Stimulated activated CD8-positive, alpha-beta memory T cell treated with anti-CD3 and anti-CD28 coated beads, Interleukin-12 subunit alpha, Interleukin-12 subunit beta, amount 100 ng/mL, for 24 hours (primary cell): ENCODE results near the gene FAM193B.
A peak's percentile ranks its signal among the peaks of the same experiment; 100 is the strongest.
"Not testable (repeated sequence)": the region's sequence is repeated elsewhere in the genome, so short reads cannot be mapped to it uniquely, and the experiment has no call there.

Experiments
- DNase-seq: peaks from one replicate; pipeline ENCODE4 v3.0.0-alpha.2; 2020; ENCODE audit errors: extremely low read depth

The FAM193B gene

DNA sequence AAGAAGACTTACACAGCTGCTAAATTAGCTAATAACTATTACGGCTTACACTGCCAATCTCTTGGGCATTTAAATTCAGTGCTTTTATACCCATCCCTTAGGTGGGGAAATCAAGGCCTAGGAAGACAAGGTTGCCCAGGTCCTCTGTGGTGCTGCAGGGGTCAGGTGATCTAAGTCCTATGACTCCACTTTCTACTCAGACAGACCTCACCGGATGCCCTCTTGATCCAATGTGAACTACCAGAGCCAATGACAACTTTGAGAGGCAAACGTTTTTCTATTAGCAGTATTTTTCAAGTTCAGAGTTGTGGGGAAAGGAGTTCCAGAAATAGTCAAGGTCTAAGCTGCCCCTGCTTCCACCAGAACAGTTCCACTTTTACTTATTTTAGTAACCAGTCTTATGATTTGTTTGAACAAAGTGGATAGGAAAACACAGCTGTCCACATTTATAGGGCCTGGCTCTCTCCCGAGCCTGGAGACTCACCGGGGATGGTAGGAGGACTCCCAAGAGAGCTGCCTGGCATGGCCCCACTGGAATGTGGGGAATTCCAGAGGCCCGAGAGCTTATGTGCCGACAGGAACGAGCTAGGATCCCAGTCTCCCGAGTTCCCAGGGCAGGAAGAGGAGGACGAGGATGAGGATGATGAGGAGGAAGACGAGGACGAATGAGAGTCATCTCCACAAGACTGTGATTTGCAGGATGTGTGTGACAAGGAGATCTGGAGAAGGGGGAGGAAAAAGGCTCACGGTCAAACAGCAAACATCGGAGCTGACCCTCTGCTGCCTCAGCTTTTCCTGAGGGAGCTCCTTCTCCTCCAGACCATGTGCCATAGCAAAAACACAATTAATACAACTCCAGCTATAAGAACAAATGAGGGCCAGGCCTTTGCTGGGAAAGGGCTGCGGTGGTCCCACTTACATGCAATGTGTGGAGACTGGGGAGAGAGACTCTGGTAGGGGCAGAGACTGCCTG is 16.7 kb downstream of the FAM193B start:
- no peak for DNase-seq

DNA sequence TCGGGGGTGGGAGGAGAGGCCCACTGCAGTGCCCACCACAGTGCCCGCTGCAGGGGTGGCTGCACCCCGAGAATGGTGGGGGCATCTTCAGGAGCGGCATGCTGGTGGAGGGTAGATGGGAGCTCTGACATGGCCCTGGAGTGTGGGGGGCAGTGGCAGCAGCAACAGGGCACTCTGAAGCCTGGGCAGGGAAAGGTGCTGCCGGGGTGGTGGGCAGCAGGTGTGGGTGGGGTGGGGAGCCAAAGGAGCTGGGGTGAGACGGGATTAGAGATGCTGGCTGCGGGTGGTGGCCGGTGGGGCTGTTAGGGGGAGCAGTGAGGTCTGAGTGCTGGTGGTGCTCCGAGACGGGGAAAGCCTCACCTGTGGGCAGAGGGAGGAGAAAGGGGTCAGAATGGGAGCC is 18.0 kb downstream of the FAM193B start:
- DNase-seq: no peak

DNA sequence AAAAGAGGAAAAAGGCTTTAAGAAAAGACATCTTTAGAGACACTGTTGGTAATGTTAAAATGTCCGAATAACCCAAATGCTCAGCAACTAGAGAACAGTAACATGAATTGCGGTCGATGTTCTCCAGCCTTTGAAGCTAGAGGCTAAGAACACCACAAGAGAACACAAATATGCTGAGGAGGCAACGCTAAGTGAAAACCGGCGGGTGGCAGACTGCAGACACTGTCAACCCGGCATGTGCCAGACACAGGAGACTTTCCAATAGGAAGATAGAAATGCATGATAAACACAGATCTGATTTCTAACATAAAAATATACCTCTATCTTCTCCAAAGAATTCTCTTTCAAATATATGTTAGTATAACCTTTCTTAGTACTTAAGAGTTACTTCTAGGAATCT is 19.2 kb downstream of the FAM193B start:
- DNase-seq: no peak

DNA sequence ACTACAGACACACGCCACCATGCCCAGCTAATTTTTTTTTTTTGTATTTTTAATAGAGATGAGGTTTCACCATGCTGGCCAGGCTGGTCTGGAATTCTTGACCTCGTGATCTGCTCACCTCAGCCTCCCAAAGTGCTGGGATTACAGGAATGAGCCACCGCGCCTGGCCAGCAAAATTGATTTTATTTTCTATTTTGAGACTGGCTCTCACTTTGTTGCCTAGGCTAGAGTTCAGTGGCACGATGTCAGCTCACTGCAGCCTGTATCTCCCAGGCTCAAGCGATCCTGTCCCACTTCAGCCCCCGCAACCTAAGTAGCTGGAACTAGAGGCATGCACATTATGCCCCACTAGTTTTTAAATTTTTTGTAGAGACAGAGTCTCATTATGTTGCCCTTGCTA is 19.9 kb downstream of the FAM193B start:
- not testable (repeated sequence) for DNase-seq

DNA sequence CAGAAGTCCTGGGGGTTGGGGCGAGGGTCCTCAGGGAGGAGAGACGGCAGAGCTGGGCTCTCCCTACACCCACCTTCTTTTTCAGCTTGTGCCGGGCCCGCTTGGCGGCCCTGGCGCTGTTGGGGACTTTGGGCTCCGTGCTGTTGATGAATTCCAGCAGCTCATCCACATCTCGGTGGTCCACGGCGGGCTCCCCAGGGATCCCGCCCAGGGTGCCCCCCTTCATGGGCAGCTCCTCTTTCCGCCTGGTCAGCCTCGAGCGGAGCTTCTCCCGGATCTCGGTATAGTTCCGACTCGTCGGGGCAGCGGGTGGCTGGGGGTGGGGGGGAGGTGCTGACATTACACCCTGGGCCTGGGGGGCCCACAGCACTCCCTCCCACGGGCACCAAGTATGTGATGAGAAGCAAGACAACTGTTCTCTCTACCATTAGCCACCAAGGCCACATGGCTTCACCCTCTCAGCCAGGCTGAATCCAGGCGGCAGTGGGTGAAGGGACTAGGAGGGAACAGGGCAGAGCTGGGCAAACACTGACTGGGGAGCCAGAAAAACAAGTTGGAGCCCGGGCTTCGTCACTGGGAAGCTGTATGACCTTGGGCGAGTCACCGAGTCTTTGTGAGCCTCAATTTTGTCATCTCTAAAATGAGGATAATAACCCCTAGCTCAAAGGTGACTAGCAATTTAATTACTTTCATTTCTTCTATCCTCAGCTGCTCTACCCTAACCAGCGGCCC is 23.0 kb downstream of the FAM193B start:
- DNase-seq: no peak

DNA sequence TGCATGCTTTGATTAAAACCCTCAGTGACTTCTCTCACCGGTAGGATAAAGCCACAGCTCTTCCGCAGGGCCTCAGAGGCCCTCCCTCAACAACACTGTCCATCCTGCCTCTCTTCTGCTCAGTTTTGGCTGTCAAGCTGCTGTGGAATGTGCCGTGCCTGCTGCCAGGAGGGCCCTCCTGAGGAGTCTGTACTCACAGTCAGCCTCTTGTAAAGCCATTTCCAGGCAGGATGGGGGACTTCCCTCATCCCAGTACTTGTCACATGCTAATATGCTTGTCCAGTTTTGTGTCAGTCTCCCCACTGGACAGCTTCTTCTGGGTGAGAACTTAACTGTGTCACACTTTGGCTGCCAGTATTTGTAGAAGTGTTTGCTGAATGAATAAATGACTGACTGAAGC is 23.7 kb downstream of the FAM193B start:
- DNase-seq: no peak

DNA sequence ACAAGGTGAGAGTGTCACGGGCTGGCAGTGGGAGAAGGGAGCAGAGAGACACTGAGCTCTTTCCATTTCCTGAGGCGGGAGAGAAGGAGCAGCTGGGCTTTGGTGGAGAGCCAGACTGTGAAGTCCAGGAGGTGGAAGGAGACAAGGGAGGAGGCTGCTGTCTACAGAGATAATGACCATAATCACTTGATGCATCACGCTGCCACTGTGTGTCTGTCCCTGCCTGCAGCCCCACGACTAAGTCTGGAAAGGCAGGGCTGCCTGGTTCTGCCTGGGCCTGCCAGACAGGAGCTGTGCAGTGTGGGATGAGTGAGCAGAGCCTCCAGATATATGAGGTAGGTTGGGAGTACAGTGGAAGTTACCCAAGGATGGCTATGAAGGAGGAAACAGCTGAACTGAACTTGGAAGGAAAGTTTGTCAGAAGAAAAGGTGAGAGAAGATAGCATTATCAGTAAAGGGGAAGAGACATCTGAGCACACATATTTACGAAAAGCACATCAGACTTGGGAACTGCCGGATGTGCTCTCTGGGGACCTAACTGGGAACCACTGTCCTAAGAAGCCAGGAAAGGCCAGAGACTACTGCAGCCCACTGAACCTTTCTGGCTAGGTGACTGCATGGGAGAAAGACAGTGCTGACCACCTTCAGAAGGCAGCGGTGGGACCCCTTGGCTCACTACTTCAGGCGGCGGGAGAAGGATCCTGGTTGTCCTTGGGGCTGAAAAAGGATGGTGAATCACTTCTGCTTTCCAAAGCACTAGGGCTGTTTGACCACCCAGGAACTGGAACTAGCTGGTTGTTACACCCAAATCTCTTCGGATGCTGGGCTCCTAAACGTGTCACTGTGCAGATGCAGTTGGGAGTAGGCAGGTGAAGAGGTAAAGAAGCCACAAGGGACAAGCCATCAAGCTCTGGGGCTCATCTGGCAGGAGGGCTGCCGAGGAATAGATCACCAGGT is 24.8 kb downstream of the FAM193B start:
- DNase-seq: no peak

DNA sequence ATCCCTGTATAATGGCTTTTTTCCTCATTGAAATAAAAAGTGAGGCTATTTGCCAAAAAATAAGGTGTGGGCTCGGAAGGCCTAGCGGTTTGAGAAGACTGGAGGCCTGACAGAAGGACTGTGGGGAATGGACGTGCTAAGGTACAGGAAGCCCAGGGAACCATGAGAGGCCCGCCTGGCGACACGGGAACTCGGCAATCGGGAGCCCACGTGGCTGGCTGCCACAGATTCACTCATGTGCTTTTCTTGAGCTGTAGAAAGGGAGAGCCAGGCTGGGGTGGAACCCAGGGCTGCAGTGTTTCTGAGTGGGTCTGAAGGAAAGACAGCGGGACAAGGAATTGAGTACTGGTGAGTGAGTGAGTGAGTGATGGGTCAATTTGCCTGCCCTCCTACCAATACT is 25.7 kb downstream of the FAM193B start:
- DNase-seq: no peak

DNA sequence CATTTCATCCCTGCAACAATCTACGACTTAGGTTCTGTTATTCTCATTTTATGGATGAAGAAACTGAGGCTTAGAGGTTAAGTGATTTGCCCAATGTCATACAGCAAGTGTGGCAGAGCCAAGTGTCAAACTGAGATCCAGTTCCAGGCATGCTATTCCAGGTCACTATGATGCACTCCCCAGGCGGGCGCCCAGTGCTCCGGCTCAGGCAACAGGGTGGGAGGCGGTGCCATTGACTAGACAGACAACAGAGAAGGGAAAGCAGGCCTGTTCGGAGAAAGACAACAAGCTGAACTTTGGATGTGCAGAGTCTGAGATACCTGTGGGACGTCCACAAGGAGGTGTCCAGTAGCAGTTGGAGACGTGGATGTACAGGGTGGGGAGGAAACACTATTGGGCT is 26.8 kb downstream of the FAM193B start:
- DNase-seq: no peak

DNA sequence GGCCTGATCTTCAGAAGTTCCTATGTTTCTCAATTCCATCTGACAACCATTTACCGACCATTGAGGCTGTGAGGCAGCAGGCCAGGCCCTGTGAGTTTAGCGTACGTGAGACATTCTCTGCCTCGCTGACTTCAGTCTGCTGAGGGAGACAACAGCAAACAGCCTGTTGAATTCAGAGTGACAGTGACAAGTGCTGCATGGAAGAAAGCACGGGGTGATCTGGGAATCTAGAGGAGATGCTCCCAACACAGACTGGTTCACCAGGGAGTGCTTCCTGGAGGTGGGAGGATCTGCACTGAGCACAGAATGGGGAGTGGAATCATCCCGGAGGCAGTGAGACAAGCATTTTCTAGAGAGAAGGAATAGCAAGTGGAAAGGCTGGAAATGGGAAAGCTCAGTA is 27.6 kb downstream of the FAM193B start:
- DNase-seq: no peak

DNA sequence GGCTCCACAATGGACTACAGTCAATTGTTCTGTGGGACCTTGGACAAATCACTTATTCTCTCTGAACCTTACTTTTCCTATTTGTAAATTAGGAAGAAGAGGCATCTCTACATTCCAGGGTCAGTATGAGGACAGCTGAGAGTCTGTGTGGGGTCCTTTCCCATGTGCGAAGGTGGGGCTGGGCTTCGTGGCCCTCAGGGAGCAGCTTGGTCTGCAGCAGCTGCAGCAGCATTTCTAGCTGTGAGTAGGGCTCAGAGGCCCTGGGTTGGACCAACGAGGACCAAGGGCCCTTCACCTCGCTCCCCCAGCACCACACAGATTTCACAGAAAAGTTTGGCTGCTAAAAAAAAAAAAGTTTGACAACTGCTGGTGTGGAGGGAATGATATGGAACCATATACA is 28.2 kb downstream of the FAM193B start:
- DNase-seq: no peak

DNA sequence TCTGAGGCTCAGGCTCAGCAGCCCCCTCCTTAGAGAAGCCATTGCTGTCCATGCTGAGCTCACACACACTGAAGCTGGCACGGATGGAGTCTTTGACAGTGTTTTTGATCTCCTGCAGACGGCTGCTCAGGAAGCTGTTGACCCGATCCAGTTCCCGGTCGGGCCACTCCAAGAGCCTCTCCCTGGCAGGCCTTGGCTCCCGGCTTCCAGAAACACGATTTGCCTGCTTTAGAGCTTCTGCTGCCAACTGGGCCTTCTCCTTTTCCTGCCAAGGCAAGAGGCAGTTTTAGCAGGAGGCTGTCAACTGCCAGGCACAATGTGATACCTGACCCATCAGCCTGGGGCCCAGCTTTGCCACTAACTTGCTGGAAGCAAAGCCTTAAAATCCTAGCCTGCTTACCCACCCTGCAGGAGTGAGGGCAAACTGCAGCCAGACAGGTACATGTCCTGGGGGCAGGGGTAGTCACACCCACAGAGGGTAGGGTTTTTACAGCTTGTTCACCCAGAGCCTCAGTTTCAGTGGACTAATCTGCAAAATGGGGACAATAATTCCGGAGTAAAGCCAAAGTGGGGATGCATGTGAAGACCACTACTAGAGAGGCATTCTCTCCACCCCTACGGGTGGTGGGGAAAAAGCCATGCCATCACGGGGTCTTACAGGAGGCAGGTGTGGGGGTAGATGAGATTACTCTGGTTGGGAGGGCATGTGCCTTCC is 29.3 kb downstream of the FAM193B start:
- no peak for DNase-seq

DNA sequence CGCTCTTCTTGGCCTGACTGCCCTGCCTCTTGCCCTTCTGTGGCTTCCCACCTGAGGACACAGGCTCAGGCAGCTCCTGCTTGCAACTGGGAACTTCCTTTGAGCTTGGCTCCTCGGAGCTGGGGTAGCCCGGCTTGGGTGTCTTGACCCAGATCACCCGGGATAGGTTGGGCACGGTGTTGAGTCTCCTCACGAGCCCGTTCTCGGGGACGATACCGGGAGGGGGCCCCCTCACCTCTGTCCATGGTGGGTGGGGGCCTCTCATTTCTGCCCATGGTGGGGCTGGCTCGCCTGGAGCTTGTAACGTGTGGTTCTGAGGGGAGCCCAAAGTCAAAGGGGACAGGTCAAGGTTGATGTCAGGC is 29.8 kb downstream of the FAM193B start:
- DNase-seq: no peak

DNA sequence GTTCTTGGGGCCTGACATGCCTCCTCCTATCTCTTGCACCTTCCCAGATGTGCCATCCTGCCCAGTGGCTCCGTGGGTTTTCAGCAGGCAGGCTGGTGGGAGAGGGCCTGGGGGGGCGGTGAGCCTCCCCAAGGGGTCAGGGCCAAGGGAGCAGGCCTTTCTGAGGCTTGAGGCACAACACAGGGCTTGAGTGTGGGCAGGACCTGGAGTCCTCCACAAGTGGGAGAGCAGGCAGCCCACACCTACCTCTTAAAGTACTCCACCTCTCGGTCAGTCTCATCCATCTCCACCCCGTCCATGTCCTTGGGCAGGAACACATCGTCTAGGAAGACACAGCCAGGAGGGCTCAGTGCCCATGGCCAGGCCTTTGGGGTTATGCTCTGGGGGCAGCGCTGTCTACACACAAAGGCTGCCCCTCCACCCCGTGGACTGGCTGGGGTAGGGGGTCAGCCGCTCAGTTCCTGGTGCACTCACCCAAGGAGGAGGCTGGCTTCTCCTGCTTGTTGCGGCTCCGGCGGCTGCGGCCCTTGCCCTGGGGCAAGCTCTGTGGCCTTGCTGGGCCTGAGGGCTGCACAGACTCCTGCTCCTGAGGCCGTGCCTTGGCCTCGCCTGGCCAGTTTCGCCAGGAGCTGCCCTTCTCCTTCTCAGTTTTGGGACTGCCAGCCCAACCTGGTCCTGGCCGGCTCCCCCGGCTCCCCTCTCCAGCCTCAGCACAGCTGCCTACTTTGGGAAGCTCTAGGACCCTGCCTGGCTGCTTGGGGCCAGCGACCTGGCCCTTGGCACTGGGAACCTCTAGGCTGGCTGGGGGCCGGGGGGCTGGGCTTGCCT is 30.4 kb downstream of the FAM193B start:
- no peak for DNase-seq

DNA sequence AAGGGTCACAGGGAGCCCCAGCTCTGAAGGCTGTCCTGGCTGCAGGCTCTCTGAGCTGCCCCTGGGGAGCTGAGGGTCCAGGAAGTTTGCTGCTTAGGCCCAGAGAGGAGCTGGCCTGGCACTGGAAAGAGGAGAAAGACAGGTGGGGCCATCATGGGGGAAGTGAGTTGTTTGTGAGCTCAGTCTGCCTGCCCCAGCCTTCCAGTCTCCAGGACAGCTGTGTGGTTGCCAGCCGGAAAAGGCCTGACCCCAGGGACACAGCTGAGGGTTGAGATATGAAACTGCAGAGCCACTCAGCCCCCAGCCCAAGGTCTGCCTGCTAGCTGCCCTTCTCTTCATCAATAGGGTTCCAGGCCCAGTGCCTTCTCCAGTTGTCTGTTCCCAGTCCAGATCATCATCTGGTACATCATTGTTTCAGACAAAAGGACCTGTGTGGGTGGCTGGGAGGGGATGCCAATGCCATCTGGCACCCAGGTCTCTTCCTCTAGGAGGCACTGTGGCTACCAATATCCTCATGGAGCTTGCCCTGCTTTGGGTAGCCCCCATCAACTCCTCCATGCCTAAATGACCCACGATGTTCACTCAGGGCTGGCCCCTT is 33.3 kb downstream of the FAM193B start:
- no peak for DNase-seq

DNA sequence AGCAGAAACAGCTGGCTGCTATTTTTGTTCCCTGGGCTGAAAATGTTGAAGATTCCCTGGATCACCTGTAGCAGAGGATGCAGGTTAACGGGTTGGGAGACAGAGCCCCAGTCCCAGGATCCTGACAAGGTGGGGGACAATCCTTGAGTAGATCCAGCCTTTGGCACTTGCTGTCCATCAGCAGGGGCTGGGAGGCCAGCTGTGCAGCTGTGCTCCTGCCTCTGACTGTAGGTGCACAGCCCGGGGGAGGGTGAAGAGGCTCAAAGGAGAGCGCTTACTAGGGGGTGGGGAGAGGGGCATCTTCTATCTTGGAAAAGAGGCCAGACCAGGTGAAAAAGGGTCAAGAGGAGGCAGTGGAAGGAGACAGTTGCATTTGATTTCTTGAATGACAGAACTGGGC is 34.1 kb downstream of the FAM193B start:
- no peak for DNase-seq

DNA sequence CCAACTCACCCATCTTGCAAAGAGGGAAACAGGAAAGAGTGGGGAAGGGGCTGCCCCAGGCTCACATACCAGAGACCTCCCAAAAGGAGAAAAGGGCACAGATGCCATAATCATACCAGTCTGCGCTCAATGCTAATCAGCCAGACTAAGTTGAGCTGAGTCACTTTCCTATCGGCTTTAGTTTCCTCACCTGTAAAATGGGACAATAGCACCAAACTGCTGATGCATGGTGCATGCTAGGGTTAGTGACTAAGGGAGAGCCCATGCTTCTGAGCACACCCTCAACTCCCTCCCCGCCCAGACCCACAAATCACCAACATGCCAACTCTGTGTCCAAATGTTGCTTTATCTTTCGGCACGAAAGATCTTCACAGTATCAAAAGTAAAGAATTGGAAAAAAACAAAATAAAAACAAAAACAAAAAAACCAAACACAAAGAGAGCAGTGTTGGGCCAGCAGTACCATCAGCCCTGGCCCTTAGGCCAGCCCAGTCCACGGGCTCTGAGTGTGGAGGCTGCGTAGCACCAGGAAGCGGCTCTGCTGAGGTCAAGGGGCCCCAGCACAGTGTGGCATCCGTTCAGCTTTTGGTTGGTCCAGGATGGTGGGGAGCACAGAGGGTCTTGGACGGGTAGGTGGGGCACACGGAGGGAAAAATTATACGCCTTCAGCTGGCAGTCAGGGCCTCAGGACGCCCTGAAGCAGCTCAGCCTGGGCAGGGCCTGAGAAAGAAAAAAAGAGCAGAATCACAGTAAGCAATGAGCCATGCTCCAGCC is 34.7 kb downstream of the FAM193B start:
- DNase-seq: no peak

DNA sequence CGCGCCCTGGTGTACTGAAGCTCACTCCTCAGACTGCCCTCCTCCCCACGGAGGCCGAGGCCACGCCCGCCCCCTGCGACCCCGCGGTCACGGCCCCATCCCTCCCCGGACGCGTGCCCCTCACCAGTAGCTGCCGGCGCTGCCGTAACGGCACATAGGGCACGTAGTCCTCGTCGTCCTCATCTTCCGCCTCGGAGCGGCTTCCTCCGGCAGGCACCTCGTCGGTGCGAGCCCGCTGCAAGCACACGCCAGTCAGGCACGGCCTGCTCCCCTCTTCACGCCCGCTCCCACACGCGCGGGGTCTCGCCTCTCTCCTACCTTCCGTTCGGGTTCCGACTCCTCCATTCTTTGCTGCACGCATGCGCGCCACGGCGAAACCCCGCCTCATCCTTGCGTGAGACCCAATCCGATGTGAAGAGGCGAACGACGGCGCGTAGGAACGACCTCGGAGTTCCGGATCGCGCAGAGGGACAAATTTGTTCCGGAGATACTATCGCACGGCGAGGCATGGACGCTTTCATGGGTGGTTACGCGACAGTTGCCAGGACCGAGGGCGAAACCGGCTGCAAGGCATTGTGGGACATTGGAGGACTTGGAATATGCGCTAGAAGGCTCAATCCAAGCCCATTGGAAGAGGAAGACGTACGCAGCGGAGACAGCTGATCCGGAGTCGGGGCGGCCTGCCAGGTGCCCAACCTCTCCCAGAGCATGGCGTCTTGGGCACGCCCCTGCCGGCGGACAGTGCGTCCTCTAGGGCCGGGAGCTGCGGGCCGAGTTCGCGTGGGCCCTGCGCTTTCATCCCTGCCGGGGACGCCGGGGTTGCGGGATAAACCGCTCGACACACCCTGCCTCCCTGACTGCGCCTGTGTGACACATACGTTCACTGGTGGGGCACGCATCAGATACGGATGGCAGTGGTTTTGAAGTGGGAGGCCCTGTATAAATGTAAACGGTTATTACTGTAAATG is 37.5 kb downstream of the FAM193B start, which contains the start of gene DDX41:
TSS of gene DDX41 (minus strand) at position 361 of the 968 bp plus-strand sequence. CDS start at position 345, 16 bp downstream.
- peak; percentile 85 for DNase-seq
